Keratinocyte (primary cell): ENCODE measurements around the gene SLIT3.

Experiments used
- EZH2 ChIP-seq: IDR thresholded peaks from one replicate; pipeline ENCODE4 v1.6.1; 2012; ENCODE audit warnings: inconsistent platforms, mild to moderate bottlenecking, low read length, moderate library complexity
- TF ChIP-seq, protein P1 (sequence below), 3 experiments: IDR thresholded peaks in 1 of 3; conservative IDR thresholded peaks in 1 of 3; optimal IDR thresholded peaks in 1 of 3; 2 replicates in 2 of 3; 3 replicates in 1 of 3; pipeline versions ENCODE3 to v1.5.1; 2011; ENCODE audit warnings: low read length in 3 of 3, mild to moderate bottlenecking in 3 of 3, moderate library complexity in 2 of 3, control low read depth in 1 of 3, inconsistent platforms in 1 of 3; ENCODE audit not compliant: insufficient read depth in 2 of 3; ENCODE audit errors: extremely low read depth in 1 of 3

DNA sequence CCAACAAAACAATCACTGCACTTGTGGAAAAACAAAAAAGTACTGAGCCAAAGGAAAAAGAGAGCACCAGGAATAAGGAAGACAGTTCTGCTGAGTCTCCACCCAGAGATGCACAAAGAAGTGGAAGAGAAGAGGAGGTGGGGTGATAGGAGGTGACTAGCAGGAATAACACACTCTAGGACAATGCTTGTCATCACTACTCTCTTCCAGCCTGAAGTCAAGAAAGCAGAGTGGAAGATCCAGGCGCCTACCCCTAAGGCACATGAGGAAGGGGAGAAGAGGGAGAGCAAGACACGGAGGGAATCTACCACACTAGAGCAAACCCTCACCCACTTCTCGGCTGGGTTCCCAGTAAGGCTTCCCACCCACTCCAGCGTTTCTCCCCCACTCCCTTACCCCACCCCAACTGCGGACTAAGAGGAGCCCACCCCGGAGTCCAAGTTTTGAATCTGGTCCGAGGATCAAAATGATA is 1.7 kb downstream of the SLIT3 start:
- TF ChIP-seq, protein P1, sequence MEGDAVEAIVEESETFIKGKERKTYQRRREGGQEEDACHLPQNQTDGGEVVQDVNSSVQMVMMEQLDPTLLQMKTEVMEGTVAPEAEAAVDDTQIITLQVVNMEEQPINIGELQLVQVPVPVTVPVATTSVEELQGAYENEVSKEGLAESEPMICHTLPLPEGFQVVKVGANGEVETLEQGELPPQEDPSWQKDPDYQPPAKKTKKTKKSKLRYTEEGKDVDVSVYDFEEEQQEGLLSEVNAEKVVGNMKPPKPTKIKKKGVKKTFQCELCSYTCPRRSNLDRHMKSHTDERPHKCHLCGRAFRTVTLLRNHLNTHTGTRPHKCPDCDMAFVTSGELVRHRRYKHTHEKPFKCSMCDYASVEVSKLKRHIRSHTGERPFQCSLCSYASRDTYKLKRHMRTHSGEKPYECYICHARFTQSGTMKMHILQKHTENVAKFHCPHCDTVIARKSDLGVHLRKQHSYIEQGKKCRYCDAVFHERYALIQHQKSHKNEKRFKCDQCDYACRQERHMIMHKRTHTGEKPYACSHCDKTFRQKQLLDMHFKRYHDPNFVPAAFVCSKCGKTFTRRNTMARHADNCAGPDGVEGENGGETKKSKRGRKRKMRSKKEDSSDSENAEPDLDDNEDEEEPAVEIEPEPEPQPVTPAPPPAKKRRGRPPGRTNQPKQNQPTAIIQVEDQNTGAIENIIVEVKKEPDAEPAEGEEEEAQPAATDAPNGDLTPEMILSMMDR (optimal IDR thresholded peaks at IDR 0.05 in 1 of 3, IDR thresholded peaks at IDR 0.05 in 1 of 3, conservative IDR thresholded peaks at IDR 0.05 in 1 of 3; ENCODE audit: extremely low read depth in 1 of 3, insufficient read depth in 2 of 3, low read length in 3 of 3) = no peak
- no peak for TF ChIP-seq EZH2
